ENCODE measurements around the gene SMARCA4.

DNA sequence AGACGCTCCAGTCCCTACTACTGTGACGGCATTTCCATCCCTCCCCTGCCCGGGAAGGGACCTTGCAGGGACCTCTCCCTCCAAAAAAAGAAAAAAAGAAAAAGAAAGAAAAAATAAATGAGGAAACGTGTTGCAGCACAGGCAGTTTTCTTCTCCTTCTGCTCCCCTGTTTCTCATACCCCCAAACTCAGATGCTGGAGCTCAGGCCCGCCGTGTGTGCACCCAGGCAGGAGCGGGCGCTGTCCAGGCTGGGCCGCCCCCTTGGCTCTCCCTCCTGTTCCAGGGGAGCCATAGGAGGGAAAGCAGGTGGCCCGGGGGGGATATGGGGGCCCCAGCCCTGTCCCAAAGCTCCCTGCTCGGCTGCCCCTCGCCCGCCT lies 38.2 kb upstream of the SMARCA4 start:
- TF ChIP-seq TARDBP (IDR thresholded peaks at IDR 0.05) (no peak), FOXA1 (IDR thresholded peaks at IDR 0.05) (no peak), L3MBTL2 (conservative IDR thresholded peaks at IDR 0.05) (no peak), LEF1 (IDR thresholded peaks at IDR 0.05; ENCODE audit: borderline replicate concordance) (no peak), SUZ12 (IDR thresholded peaks at IDR 0.05) (no peak), NFRKB (IDR thresholded peaks at IDR 0.05) (no peak), ELF4 (IDR thresholded peaks at IDR 0.05) (no peak), FOXM1 (IDR thresholded peaks at IDR 0.05; ENCODE audit: borderline replicate concordance) (no peak), BHLHE40 (IDR thresholded peaks at IDR 0.05; ENCODE audit: borderline replicate concordance) (no peak), ARNT (IDR thresholded peaks at IDR 0.05) (no peak), SP1 (IDR thresholded peaks at IDR 0.05) (no peak), ZNF384 (IDR thresholded peaks at IDR 0.05) (no peak), FOXK2 (IDR thresholded peaks at IDR 0.05) (no peak)
- TF ChIP-seq, protein P1, sequence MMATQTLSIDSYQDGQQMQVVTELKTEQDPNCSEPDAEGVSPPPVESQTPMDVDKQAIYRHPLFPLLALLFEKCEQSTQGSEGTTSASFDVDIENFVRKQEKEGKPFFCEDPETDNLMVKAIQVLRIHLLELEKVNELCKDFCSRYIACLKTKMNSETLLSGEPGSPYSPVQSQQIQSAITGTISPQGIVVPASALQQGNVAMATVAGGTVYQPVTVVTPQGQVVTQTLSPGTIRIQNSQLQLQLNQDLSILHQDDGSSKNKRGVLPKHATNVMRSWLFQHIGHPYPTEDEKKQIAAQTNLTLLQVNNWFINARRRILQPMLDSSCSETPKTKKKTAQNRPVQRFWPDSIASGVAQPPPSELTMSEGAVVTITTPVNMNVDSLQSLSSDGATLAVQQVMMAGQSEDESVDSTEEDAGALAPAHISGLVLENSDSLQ (IDR thresholded peaks at IDR 0.05) = no peak
